K562 (cell line): ENCODE data around the gene FBXW7. TPM values are rescaled to one million over a fixed set of nuclear protein-coding genes. Genes with fewer than 3 reads are reported as not detected.

Experiments
- CBX2 ChIP-seq: fragments of 200-600 bp; sonication (generic); IDR thresholded peaks from one replicate; pipeline ENCODE4 v1.6.1; 2012; ENCODE audit warnings: mild to moderate bottlenecking, low read length, inconsistent platforms; ENCODE audit not compliant: insufficient read depth, poor library complexity, severe bottlenecking
- CHD1 ChIP-seq: fragments of 200-600 bp; sonication (generic); IDR thresholded peaks from one replicate; pipeline ENCODE4 v1.6.1; 2012; ENCODE audit warnings: mild to moderate bottlenecking, moderate library complexity, low read length, inconsistent platforms
- CREM ChIP-seq: IDR thresholded peaks from 2 replicates; pipeline ENCODE4 v1.6.1; 2014; ENCODE audit warnings: antibody characterized with exemption, low read depth
- CXXC5 ChIP-seq: fragments of 250-450 bp; sonication (Bioruptor Pico); IDR thresholded peaks from 2 replicates; pipeline ENCODE4 v1.8.0; 2022; ENCODE audit warnings: inconsistent platforms, mild to moderate bottlenecking, moderate library complexity
- FOXP1 ChIP-seq: sonication (generic); formaldehyde crosslinking; IDR thresholded peaks from 2 replicates; pipeline ENCODE4 v1.8.0; 2022; ENCODE audit warnings: mild to moderate bottlenecking, missing genetic modification reagents
- GATAD2A ChIP-seq: fragments of 450-650 bp; IDR thresholded peaks from 2 replicates; pipeline ENCODE4 v1.6.1; 2017
- HNRNPLL ChIP-seq: fragments of 200-400 bp; formaldehyde crosslinking; IDR thresholded peaks from 2 replicates; pipeline ENCODE4 v1.6.1; 2017; ENCODE audit warnings: low read length, low read depth, mild to moderate bottlenecking; ENCODE audit not compliant: poor library complexity, severe bottlenecking
- IFI16 ChIP-seq: fragments of 250-450 bp; sonication (Bioruptor Pico); IDR thresholded peaks from 2 replicates; pipeline ENCODE4 v2.1.2; 2022; ENCODE audit warnings: mild to moderate bottlenecking, inconsistent platforms
- JUND ChIP-seq, 2 experiments: IDR thresholded peaks; 2 replicates in 1 of 2; 3 replicates in 1 of 2; pipeline ENCODE4 v1.6.1; 2011; ENCODE audit warnings: borderline replicate concordance in 2 of 2, low read depth in 2 of 2, low read length in 2 of 2, improper control_type of control experiment in 1 of 2, missing biosample characterization in 1 of 2, missing genetic modification characterization in 1 of 2, missing genetic modification reagents in 1 of 2
- KDM4B ChIP-seq, 2 experiments: fragments of 450-650 bp in 1 of 2; sonication (generic) in 1 of 2; IDR thresholded peaks; 2 replicates each; pipeline ENCODE4 v1.6.1; 2016 to 2017; ENCODE audit warnings: borderline replicate concordance in 2 of 2, antibody characterized with exemption in 1 of 2, low read depth in 1 of 2, mild to moderate bottlenecking in 1 of 2
- MITF ChIP-seq: IDR thresholded peaks from 2 replicates; pipeline ENCODE4 v1.6.1; 2014; ENCODE audit warnings: antibody characterized with exemption
- NFYB ChIP-seq: IDR thresholded peaks from 2 replicates; pipeline ENCODE4 v1.6.1; 2011; ENCODE audit warnings: mild to moderate bottlenecking, moderate library complexity; ENCODE audit not compliant: insufficient read length; ENCODE audit errors: extremely low read depth
- PCBP2 ChIP-seq: fragments of 200-400 bp; formaldehyde crosslinking; IDR thresholded peaks from 2 replicates; pipeline ENCODE4 v1.6.1; 2018; ENCODE audit warnings: low read length, low read depth, mild to moderate bottlenecking, moderate library complexity; ENCODE audit not compliant: poor library complexity, severe bottlenecking
- POLR2H ChIP-seq: IDR thresholded peaks from 2 replicates; pipeline ENCODE4 v1.6.1; 2016; ENCODE audit warnings: missing genetic modification characterization, low read depth, mild to moderate bottlenecking, control low read depth, missing compliant biosample characterization, moderate library complexity
- SMARCA5 ChIP-seq: fragments of 450-650 bp; IDR thresholded peaks from 2 replicates; pipeline ENCODE4 v1.6.1; 2016
- SMARCB1 ChIP-seq: IDR thresholded peaks from 2 replicates; pipeline ENCODE4 v1.6.1; 2011; ENCODE audit warnings: improper control_type of control experiment, low read depth; ENCODE audit not compliant: insufficient read length
- SREBF2 ChIP-seq: sonication (generic); formaldehyde crosslinking; IDR thresholded peaks from 2 replicates; pipeline ENCODE4 v1.4.0; 2020; ENCODE audit warnings: mild to moderate bottlenecking, missing genetic modification reagents
- SRF ChIP-seq, 2 experiments: fragments of 250-450, 450-650 bp in 1 of 2; sonication (Bioruptor Pico) in 1 of 2; sonication (generic) in 1 of 2; formaldehyde crosslinking; IDR thresholded peaks; 2 replicates each; pipeline versions ENCODE4 v1.5.0 to v1.5.1; 2020 to 2022; ENCODE audit warnings: mild to moderate bottlenecking in 1 of 2, missing genetic modification reagents in 1 of 2
- SUPT5H ChIP-seq: fragments of 450-650 bp; IDR thresholded peaks from 2 replicates; pipeline ENCODE4 v1.6.1; 2016
- U2AF2 ChIP-seq: fragments of 200-400 bp; formaldehyde crosslinking; optimal IDR thresholded peaks from 2 replicates; pipeline ENCODE3; 2017; ENCODE audit warnings: low read depth, mild to moderate bottlenecking, low read length
- ZNF174 ChIP-seq: fragments of 250-450 bp; sonication (Bioruptor Pico); IDR thresholded peaks from 2 replicates; pipeline ENCODE4 v1.4.0; 2020; ENCODE audit warnings: mild to moderate bottlenecking
- ZNF41 ChIP-seq: fragments of 250-450 bp; sonication (Bioruptor Pico); conservative IDR thresholded peaks from 2 replicates; pipeline ENCODE4 v1.4.0; 2020; ENCODE audit warnings: mild to moderate bottlenecking
- ZNF76 ChIP-seq: fragments of 250-450 bp; sonication (Bioruptor Pico); IDR thresholded peaks from 2 replicates; pipeline ENCODE4 v1.4.0; 2020; ENCODE audit warnings: mild to moderate bottlenecking, moderate library complexity, borderline replicate concordance
- ZNF780A ChIP-seq: fragments of 250-450 bp; sonication (Bioruptor Pico); IDR thresholded peaks from 2 replicates; pipeline ENCODE4 v1.5.0; 2021; ENCODE audit warnings: mild to moderate bottlenecking
- ZNF79 ChIP-seq: fragments of 250-450 bp; sonication (Bioruptor Pico); IDR thresholded peaks from 2 replicates; pipeline ENCODE4 v1.4.0; 2020; ENCODE audit warnings: low read depth, mild to moderate bottlenecking, moderate library complexity
- polyA plus RNA-seq, 8 experiments: library from polyadenylated mRNA; depleted of rRNA in 4 of 8; stranded (reverse) in 5 of 8; unstranded in 3 of 8; fragments of >200 nt; fragmentation: Nextera tagmentation in 2 of 8; fragmentation: Illumina TruSeq in 1 of 8; extraction: Ambion mirVana in 2 of 8; extraction: Trizol in 1 of 8; gene quantifications; 2 replicates each; pipeline versions ENCODE4 v1.2.1 to v1.2.3, GENCODE V29; 2011 to 2014; ENCODE audit warnings: inconsistent platforms in 1 of 8, missing spikeins in 1 of 8
- total RNA-seq, 7 experiments: library from RNA; depleted of rRNA in 6 of 7; stranded (reverse); fragments of >200 nt in 6 of 7; fragmentation: Illumina TruSeq in 2 of 7; extraction: Trizol in 2 of 7; gene quantifications; 2 replicates each; pipeline versions ENCODE4 v1.2.1 to v1.2.3, GENCODE V29; 2011 to 2021; ENCODE audit warnings: low replicate concordance in 1 of 7
- TF ChIP-seq, protein P1 (sequence below): fragments of 450-650 bp; conservative IDR thresholded peaks from 2 replicates; pipeline ENCODE4 v1.6.1; 2016; ENCODE audit warnings: missing genetic modification characterization, low read depth, mild to moderate bottlenecking, missing compliant biosample characterization, moderate library complexity
- TF ChIP-seq, protein P2 (sequence below): sonication (generic); formaldehyde crosslinking; IDR thresholded peaks from 2 replicates; pipeline ENCODE4 v1.8.1; 2022; ENCODE audit warnings: missing genetic modification reagents

Gene FBXW7
- total and polyA plus RNA-seq, 9 of the 15 experiments (the other 6 are each of a cell fraction or from before 2014, with no cell fraction given) = 6.8 to 44.2 (median 16.4) TPM

GRCh38 chr4:152536545-152537182 is 772 bp upstream of the FBXW7 start (continued):
- TF ChIP-seq POLR2H (tag) (0 out of 2 replicates have a peak, but pooled peaks have one; percentile 11), NFYB (no peak), ZNF76 (CRISPR knock-in tag) (no peak), PCBP2 (no peak), ZNF174 (no peak), SMARCA5 (no peak), HNRNPLL (no peak), SRF (CRISPR knock-in tag; IDR thresholded peaks at IDR 0.05) (no peak), CBX2 (no peak), GATAD2A (no peak), ZNF780A (CRISPR knock-in tag) (no peak), SMARCB1 (no peak), SUPT5H (no peak; the same call in none of the 2 replicates), CHD1 (peak; percentile 35), MITF (no peak), ZNF41 (CRISPR knock-in tag) (no peak), IFI16 (CRISPR knock-in tag) (no peak), ZNF79 (CRISPR knock-in tag) (no peak), SREBF2 (no peak), CREM (no peak), CXXC5 (CRISPR knock-in tag) (no peak), FOXP1 (CRISPR knock-in tag) (peak; percentile 65; the same call in 1 of the 2 replicates), U2AF2 (no peak), KDM4B (IDR thresholded peaks at IDR 0.05; ENCODE audit: borderline replicate concordance in 2 of 2, low read depth in 1 of 2) (no peak), JUND (IDR thresholded peaks at IDR 0.05; ENCODE audit: borderline replicate concordance, low read depth, low read length) (no peak), JUND (tag; IDR thresholded peaks at IDR 0.05; ENCODE audit: borderline replicate concordance, low read depth, low read length) (0 out of 3 replicates have a peak, but pooled peaks have one; percentile 3)
- TF ChIP-seq, protein P1, sequence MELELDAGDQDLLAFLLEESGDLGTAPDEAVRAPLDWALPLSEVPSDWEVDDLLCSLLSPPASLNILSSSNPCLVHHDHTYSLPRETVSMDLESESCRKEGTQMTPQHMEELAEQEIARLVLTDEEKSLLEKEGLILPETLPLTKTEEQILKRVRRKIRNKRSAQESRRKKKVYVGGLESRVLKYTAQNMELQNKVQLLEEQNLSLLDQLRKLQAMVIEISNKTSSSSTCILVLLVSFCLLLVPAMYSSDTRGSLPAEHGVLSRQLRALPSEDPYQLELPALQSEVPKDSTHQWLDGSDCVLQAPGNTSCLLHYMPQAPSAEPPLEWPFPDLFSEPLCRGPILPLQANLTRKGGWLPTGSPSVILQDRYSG (tag) = no peak; the same call in 1 of the 2 replicates
- TF ChIP-seq, protein P2, sequence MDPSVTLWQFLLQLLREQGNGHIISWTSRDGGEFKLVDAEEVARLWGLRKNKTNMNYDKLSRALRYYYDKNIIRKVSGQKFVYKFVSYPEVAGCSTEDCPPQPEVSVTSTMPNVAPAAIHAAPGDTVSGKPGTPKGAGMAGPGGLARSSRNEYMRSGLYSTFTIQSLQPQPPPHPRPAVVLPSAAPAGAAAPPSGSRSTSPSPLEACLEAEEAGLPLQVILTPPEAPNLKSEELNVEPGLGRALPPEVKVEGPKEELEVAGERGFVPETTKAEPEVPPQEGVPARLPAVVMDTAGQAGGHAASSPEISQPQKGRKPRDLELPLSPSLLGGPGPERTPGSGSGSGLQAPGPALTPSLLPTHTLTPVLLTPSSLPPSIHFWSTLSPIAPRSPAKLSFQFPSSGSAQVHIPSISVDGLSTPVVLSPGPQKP (CRISPR knock-in tag) = no peak
